GM12801 (cell line): ENCODE data around the gene PPP2R5C.

Experiments
- TF ChIP-seq, protein P1 (sequence below): IDR thresholded peaks from one replicate; pipeline ENCODE4 v1.5.1; 2011; ENCODE audit warnings: control low read depth; ENCODE audit not compliant: insufficient read length; ENCODE audit errors: extremely low read depth

The PPP2R5C gene

DNA sequence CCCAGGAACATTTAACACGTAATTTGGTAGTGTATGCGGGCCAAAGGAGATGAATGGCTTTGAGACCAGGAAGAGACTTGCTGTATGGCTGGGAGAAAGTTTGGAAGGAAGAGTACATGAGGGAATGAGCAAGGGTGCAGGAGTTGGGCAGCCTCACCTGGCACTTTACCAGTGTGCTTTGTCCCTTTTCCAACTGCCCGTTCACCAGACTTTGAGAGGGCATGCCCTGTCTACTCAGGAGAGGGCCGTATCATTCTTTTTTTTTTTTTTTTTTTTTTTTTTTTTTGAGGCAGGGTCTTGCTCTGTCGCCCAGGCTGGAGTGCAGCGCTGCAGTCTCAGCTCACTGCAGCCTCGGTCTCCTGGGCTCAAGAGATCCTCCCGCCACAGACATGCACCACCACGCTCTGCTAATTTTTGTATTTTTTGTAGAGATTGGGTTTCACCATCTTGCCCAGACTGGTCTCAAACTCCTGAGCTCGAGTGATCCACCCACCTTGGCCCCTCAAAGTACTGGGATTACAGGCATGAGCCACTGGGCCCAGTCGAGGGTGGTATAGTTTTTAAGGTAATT is 209.4 kb downstream of the PPP2R5C start:
- TF ChIP-seq, protein P1, sequence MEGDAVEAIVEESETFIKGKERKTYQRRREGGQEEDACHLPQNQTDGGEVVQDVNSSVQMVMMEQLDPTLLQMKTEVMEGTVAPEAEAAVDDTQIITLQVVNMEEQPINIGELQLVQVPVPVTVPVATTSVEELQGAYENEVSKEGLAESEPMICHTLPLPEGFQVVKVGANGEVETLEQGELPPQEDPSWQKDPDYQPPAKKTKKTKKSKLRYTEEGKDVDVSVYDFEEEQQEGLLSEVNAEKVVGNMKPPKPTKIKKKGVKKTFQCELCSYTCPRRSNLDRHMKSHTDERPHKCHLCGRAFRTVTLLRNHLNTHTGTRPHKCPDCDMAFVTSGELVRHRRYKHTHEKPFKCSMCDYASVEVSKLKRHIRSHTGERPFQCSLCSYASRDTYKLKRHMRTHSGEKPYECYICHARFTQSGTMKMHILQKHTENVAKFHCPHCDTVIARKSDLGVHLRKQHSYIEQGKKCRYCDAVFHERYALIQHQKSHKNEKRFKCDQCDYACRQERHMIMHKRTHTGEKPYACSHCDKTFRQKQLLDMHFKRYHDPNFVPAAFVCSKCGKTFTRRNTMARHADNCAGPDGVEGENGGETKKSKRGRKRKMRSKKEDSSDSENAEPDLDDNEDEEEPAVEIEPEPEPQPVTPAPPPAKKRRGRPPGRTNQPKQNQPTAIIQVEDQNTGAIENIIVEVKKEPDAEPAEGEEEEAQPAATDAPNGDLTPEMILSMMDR: no peak

DNA sequence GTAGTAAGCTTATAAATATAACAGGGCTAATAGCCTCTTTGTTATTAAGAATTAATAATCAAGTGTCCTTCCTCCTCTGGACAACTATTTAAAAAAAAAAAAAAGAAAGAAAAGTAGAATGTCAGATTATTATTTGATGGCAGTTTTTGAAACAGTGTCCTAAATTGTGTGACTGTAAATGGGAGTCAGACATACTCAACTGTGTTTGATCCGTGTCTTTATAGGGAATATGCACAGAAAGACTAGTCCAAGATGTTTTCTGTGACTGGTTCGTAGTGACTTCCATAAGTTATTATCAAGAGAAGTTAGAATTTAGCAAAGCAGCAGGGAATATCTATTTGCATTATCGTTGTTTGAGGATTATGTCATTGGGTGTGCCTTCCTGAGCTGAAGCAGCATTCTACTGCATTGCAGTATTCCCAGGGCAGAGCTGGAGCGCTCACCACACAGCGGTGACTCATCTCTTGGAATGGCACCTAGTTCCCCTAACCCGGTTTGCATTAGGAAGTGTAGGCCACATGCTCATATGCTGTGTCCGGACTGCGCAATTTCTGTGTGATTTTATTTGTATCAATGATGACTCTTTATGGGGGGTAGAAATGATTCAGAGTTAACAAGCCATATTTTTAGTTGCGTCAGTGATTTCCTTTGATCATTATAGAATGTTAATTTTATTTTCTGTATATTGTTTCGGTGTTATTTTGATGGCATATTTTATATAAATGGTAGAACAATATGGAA is 210.8 kb downstream of the PPP2R5C start:
- TF ChIP-seq, protein P1: no peak

DNA sequence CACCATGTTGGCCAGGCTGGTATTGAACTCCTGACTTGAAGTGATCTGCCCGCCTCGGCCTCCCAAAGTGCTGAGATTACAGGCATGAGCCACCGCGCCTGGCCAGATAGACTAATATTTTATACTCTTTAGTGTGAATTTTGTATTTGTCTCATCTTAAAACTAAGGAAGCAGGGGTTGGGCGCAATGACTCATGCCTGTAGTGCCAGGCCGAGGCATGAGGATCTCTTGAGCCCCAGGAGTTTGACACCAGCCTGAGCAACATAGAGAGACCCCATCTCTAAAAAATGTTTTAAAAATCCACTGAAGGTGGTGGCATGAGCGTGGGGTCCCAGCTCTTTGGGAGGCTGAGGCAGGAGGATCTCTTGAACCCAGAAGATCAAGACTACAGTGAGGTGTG is 211.8 kb downstream of the PPP2R5C start:
- TF ChIP-seq, protein P1: no peak

DNA sequence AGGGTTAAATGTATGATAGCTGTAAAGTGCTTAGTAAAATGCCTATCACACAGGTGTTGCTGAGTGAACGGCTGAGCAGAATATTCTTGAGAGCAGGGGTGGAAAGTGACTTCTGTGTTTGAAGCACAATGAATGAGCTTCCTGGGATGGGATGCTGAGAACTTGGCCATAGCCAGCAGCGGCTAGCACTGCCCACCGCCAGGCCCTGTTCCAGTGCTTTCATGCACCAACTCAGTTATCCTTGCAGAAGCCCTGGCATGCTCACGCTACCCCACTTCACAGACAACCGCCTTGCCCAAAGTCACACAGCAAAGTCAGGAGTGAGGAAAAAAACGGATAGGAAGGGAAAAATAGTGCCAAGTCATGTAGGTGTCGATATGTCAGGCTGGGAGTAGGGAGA is 213.7 kb downstream of the PPP2R5C start:
- TF ChIP-seq, protein P1: no peak
